GM18508 (cell line): Measurements from ENCODE around the gene C2orf76.

Experiments used
- ATAC-seq: cut with Tn5 transposase; IDR thresholded peaks from one replicate; pipeline ENCODE4 v1.9.1; 2021; ENCODE audit warnings: moderate number of reproducible peaks; ENCODE audit not compliant: insufficient read depth, unreplicated experiment

C2orf76 gene

GRCh38 chr2:119276864-119277263, 89.8 kb downstream of the C2orf76 start:
- no peak for ATAC-seq

GRCh38 chr2:119267604-119268003, 99.0 kb downstream of the C2orf76 start:
- ATAC-seq, result no peak

- no peak for ATAC-seq
Observed at GRCh38 chr2:119266091-119266589, 100.5 kb downstream of the C2orf76 start.

- ATAC-seq, result no peak
Observed at GRCh38 chr2:119265693-119266066, 101.0 kb downstream of the C2orf76 start.

GRCh38 chr2:119264781-119265692, 101.6 kb downstream of the C2orf76 start:
- ATAC-seq, result peak; percentile 79

GRCh38 chr2:119263656-119264055, 103.0 kb downstream of the C2orf76 start:
- ATAC-seq, result no peak

- no peak for ATAC-seq
Observed at GRCh38 chr2:119263025-119263424, 103.6 kb downstream of the C2orf76 start.

- no peak for ATAC-seq
Observed at GRCh38 chr2:119261493-119262225, 105.0 kb downstream of the C2orf76 start.

- no peak for ATAC-seq
Observed at GRCh38 chr2:119260646-119261492, 105.8 kb downstream of the C2orf76 start.

- ATAC-seq, result no peak
Observed at GRCh38 chr2:119259296-119259860, 107.3 kb downstream of the C2orf76 start.

- no peak for ATAC-seq
Observed at GRCh38 chr2:119257198-119257597, 109.4 kb downstream of the C2orf76 start.

GRCh38 chr2:119256582-119256921, 110.1 kb downstream of the C2orf76 start:
- no peak for ATAC-seq

- ATAC-seq, result no peak
Observed at GRCh38 chr2:119255760-119256581, 110.7 kb downstream of the C2orf76 start.

GRCh38 chr2:119254601-119255080, 112.0 kb downstream of the C2orf76 start:
- no peak for ATAC-seq

GRCh38 chr2:119253760-119254600, 112.7 kb downstream of the C2orf76 start:
- ATAC-seq, result no peak

- no peak for ATAC-seq
Observed at GRCh38 chr2:119253114-119253702, 113.4 kb downstream of the C2orf76 start.
